ENCODE measurements around the gene SV2C.

SV2C gene

GRCh38 chr5:76166886-76167576, 83.8 kb downstream of the SV2C start:
- DNase-seq: no peak

- DNase-seq: no peak
Measured at GRCh38 chr5:76169146-76169905, 86.1 kb downstream of the SV2C start.

- DNase-seq: no peak
Measured at GRCh38 chr5:76174101-76174500, 90.9 kb downstream of the SV2C start.

GRCh38 chr5:76175051-76175666, 92.0 kb downstream of the SV2C start:
- peak; percentile 0 for DNase-seq

- no peak for DNase-seq
Measured at GRCh38 chr5:76175821-76176403, 92.7 kb downstream of the SV2C start.

- no peak for DNase-seq
Measured at GRCh38 chr5:76177978-76178377, 94.8 kb downstream of the SV2C start.

- DNase-seq: no peak
Measured at GRCh38 chr5:76178913-76179312, 95.7 kb downstream of the SV2C start.

GRCh38 chr5:76180814-76181805, 97.9 kb downstream of the SV2C start:
- no peak for DNase-seq

- DNase-seq: no peak
Measured at GRCh38 chr5:76187386-76187785, 104.2 kb downstream of the SV2C start.

- no peak for DNase-seq
Measured at GRCh38 chr5:76190356-76190755, 107.2 kb downstream of the SV2C start.

- no peak for DNase-seq
Measured at GRCh38 chr5:76192837-76193236, 109.7 kb downstream of the SV2C start.

- no peak for DNase-seq
Measured at GRCh38 chr5:76193635-76194034, 110.5 kb downstream of the SV2C start.

- DNase-seq: no peak
Measured at GRCh38 chr5:76194340-76194739, 111.2 kb downstream of the SV2C start.

- no peak for DNase-seq
Measured at GRCh38 chr5:76196457-76196856, 113.3 kb downstream of the SV2C start.

GRCh38 chr5:76196886-76197489, 113.8 kb downstream of the SV2C start:
- no peak for DNase-seq

- DNase-seq: no peak
Measured at GRCh38 chr5:76197726-76198125, 114.5 kb downstream of the SV2C start.

- no peak for DNase-seq
Measured at GRCh38 chr5:76199336-76200318, 116.4 kb downstream of the SV2C start.

GRCh38 chr5:76202182-76202581, 119.0 kb downstream of the SV2C start:
- DNase-seq: no peak

- DNase-seq: no peak
Measured at GRCh38 chr5:76204191-76204590, 121.0 kb downstream of the SV2C start.

- DNase-seq: no peak
Measured at GRCh38 chr5:76204713-76205112, 121.5 kb downstream of the SV2C start.

- DNase-seq: no peak
Measured at GRCh38 chr5:76207120-76207519, 123.9 kb downstream of the SV2C start.
